ENCODE results near the gene TSPOAP1.
"Not testable (repeated sequence)": the region's sequence is repeated elsewhere in the genome, so short reads cannot be mapped to it uniquely, and the experiment has no call there.

The TSPOAP1 gene

DNA sequence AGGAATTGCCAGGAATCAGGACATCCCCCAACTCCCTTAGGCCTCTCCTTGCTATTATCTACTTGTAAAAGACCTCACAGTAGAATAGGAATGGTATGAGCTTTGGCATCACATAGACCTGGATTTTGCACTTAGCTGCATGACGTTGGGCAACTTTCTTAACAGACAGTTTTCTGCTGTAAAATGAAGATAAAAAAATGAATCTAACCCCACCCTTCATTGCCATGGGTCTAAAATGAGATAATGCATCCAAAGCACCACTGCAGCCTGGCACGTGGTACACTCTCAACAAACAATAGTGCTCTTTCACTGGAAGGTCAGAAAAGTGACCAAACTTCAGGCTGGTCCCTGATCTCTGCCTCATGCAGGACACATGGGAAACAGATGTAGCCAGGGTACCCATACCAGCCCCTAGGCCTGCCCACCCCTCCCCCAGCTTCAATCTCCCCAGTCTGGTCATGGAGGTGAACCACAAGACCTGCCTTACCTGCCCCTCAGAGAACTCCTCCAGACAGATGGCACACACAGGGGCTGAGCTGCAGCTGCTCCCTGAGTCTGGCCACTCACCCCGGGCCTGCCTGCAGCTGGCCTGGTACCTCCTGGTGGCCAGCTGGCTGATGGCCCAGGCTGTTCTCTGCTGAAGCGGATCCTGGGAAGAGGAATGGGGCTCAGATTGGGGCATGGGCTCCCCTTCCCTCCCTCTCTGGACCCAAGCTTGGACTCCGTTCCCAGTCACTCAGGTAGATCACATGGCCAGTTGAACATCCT, 31.9 kb upstream of the TSPOAP1 start:
- DNase-seq (ENCODE audit: low spot score) = no peak

DNA sequence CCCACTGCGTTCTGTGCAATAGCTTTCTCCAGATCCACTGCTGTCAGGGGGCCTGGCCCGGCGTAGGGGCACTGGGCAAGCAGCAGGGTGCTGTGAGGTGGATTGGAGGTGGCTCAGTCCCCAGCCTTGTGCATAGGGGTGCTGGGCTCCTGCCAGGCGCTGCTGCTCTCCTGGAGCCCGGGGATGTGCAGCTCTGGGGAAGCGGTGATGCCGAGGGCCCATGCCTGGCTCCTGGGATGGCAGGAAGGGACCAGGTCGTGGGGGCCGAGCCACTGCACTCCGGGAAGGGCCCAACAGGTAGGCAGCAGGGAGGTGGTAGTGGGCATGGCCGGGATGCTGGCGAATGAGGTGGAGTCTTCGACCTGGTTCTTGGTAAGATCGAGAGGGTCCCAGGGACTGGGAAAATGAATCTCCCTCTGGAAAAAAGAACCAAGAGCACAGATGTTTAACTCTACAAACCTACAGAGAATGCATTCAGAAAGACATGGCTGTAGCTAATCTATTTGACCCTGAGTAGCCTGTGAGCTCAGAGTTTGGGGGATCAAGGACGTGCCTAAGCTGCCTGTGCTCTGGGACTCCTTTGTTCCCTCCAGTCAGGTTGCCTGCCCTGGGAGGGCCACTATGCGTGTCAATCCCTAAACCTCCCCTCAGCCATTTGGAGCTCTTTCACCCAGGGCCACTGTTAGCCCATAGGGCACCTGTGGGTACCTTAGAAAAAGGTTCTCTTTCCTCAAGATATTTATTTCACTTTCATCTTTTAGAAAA, 30.0 kb upstream of the TSPOAP1 start:
- peak; percentile 13 for DNase-seq (ENCODE audit: low spot score)

DNA sequence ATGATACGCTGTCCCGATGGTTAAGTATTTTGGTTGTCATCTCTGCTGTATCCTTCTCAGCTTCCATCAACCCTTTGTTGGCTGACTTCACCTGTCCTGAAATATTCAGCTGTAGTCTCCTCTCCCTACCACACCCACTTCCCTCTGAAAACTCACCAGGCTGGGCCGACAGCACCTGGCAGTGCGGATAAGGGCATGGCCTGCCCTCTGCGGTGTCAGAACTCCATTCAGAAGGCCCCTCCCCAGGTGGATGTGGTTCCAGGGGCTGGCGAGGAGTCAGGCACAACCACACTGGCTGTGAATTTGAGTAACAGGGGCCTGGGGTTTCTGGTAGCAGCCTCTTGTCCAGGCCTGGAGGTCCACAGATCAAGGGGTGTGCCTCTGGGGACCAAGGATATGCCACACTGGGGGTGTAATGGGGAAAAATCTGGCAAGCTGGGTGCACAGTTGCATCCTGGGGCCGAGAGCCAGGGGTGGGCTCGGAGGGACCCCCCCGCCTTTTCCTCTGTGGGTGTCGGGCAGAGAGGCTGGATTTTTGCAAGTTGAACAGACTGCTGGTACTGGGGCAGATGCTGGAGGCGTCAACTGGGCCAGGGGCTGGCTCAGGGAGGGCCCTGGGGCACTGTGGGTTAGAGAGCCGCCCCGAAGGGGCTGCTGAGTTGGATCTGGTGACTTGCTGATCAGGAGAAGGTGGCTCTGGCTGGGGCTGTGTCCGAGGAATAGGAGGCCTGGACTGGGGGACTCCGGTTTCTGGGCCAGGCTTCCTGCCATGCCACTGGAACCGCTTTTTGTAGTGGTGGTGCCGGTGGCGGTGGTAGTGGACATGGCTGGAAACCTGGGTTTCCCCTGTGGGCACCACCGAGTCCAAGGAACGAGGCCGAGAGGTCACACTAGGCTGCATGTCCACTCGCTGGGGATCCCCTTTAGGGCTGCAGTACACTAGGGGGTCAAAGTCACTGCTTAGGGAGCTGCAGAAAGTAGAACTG, 29.0 kb upstream of the TSPOAP1 start:
- DNase-seq (ENCODE audit: low spot score) = no peak

- DNase-seq (ENCODE audit: low spot score) = no peak
These were observed 27.6 kb upstream of the TSPOAP1 start for GRCh38 chr17:58356231-58356630.

DNA sequence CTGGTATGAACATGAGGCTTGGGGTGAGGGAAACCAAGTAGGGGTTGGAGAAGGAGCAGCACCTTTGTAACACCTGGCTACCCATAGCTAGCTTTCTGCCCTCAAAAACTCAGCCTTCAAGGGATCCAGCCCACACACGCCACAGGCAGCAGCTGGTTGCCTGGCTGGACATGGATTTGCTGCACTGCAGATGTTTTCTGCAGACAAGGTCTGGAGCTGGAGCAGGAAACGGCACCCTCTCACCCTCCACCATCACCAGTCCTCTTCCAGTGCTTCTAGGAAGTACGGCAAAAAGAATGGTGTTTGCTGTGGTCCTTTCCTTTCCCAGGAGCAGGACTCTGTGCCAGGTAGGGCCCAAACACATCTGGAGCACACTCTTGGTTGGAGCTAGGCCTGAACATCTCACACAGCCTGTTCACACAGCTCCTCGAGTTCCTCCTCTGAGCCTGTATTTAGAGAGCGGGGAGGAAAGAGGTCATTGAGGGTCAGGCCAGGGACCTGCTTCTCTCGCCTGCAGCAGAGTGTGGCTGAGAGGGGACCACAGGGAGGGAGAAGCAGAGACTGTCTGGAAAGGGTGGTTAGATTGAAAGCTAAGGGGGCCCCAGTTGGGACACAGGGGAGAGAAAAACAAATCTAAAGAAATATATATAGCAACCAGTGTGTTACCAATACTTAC, 26.1 kb upstream of the TSPOAP1 start:
- DNase-seq (ENCODE audit: low spot score) = no peak

DNA sequence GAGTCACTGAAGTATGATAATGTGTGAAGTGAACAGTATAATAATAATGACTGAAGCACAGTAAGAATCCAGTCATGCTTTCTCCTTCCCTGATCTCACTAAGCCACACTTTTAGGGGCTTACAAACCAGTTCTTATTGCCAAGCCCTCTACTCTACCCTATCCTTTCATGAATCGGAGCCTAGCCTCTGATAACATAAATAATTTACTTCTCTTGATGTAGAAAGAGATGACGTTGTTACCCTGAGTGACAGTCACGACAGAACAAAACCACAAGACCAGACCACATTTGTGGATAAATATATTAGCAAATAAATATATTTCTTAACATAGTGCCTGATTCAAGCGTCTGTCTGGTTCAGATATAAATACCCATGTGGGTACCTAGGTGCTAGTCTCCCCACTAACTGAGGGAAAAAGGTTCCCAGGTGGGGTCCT, 24.8 kb upstream of the TSPOAP1 start:
- no peak for DNase-seq (ENCODE audit: low spot score)

DNA sequence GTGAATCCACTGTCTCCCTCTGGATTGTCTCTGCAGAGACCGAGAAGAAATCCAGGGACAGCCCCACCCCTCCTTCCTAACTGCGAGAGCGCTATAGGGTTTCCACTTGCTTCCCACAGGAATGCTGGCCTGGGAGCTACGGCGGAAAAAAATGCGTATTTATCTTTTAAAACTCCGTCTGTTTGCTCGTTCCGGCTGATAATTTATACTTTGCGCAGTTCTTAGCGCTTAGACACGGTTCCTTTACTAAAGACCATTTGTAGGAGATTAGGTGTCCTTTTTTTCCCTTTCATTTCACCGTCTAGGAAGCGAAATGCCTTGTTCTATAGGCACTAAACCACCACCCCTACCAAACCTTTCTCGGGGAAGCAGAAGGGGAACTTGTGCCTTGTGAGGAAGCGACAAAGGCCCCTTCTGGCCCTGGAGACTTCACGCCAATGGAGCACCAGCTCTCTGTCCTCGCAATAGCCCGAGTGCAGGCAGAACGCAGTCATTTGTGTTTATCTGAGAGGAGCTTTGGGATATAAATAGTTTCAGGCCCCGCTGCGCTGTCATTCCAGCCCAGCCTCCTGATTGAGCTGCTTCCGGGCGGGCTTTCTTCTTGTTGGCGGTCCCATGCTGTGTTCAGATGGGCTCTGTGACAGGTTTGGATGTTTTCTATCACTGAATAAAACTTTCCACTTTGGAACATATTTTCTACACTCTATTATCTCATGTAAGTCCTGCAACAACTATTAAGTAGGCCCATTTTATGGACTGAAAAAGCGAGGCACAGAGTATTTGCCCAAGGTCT, 24.2 kb upstream of the TSPOAP1 start:
- DNase-seq (ENCODE audit: low spot score) = peak; percentile 74

DNA sequence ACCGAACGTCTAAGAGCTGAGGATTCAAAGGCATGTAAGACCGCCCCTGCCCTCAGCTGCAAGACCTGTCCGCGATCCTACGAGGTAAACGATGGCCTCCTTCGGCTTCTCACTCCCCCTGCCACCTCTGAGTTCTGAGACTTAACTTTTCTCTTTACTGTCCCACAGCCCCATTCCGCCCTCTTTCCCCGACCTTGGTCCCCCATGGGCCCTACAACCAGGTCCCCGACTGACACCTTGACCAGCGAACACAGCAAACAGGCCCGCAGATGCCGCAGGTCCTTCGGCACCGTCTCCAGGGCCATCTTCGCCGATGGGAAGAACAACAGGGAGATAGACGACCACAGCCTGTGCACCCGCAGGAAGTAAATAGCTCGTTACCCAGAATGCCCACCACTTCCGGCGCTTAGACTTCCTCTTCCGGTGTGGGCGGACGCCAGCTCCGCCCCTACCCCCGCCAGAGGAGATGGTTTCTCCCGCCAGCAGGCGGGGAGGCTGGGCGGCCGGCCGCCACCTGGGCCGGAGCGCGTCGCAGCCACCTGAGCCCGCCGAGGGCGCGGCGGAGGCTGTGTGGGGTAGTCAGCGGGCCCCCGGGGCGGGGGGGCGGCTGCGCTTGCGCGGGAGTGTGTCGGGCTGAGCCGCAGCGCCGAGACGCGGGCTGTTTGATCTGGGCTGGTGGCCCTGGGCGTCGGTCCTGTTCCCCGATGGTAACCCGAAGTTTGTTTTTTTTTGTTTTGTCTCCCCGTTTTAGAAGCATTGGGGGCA, 23.4 kb upstream of the TSPOAP1 start, which contains the start of gene SUPT4H1:
SUPT4H1 (minus strand) TSS at position 371 of the 765 bp plus-strand sequence; CDS start at position 305, 66 bp downstream.
- DNase-seq (ENCODE audit: low spot score) = peak; percentile 97

DNA sequence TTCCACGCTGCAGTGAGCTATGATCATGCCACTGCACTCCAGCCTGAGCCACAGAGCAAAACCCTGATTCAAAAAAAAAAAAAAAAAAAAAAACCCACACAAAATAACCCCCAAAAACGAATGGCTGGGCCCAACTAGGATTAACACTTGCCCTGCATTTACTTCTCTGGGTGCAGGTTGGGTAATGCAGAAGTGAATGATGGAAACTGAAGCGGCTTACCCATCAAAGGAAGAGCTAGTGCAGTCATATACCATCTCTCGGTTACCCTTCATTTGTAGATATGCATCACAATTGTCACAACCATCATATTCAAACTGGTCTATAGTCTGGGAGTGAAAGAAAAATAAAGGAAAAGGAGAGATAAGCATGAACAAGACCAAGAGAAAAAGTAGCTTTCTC, 22.6 kb upstream of the TSPOAP1 start:
- no peak for DNase-seq (ENCODE audit: low spot score)

- DNase-seq (ENCODE audit: low spot score) = no peak
These were observed 19.4 kb upstream of the TSPOAP1 start for GRCh38 chr17:58348038-58348437.

- DNase-seq (ENCODE audit: low spot score) = no peak
These were observed 16.9 kb upstream of the TSPOAP1 start for GRCh38 chr17:58345500-58345899.

DNA sequence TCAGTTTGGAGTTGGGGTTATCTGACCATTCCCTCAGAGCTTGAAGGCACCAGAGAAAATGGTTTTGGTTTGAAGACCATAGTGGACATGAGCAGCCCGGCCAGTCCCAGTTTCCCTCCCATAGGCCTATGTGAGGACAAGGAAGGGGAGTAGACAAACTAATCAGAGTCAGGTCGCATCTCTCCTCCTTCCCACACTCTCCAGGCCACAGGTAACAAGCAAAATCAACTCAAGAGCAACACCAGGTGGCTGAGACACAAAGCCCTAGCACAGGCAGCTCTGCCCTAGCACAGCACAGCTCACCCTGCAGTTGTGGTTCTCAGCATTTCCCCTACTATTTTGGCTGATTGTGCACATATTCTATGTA, 16.2 kb upstream of the TSPOAP1 start:
- DNase-seq (ENCODE audit: low spot score) = no peak

DNA sequence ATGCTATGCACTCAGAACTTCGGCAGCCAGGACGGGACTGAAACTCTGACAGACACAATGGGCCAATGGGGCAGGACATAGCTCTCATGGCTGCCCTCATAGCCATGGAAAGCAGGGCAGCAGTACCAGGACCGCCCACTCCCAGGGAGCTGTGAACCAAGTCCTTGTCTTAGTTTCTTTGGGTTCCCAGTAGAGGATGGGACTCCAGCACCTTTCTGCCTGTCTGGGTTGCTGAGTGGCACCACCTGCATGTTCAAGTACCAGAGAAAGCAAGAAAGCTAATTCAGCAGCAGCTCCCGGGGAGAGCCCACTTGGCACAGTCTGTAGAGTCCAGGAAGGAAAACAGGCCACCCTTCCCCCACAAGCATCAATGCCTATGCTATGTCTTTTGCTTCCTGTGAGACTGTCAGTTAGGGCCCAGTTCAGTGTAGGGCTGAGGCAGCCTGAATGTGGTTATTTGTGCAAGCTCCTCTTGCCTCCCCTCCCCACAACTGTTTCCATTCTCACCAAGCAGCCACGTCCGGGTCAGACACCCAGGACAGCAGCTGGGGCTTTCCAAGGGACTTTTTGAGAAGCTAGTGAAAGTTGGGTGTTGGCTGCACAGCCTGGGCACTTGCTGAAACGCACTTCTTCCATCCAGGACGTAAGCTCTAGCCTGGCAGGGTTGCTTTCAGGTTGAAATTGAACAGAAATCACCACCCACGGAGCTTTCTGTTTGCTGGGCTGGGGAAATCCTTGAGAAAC, 15.6 kb upstream of the TSPOAP1 start:
- DNase-seq (ENCODE audit: low spot score) = no peak

- DNase-seq (ENCODE audit: low spot score) = no peak
These were observed 14.5 kb upstream of the TSPOAP1 start for GRCh38 chr17:58343131-58343530.

DNA sequence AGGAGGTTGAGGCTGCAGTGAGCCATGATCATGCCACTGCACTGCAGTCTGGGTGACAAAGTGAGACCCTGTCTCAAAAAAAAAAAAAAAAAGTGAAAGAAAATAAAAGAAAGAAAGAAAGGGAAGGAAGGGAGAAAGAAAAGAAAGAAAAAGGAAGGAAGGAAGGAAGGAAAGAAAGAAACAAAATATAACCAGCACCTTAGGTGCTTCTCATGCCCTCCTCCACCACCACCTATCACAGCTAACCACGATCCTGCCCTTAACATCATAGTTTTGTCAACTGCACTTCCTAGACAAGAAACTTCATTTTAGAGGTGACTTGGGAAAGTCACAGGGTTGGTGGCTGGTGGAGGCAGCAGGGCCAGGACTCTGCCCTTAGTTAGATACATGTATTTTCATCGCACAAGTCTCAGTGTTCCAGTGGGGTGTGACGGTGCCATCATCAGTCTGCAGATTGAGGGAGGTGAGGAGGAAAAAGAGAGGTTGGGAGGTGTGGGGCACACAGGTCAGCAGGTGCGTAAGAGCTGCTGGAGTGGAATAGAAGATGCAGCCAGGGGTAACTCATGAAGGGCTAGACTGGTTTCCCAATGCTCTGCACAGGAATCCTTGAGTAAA, 13.4 kb upstream of the TSPOAP1 start:
- no peak for DNase-seq (ENCODE audit: low spot score)

DNA sequence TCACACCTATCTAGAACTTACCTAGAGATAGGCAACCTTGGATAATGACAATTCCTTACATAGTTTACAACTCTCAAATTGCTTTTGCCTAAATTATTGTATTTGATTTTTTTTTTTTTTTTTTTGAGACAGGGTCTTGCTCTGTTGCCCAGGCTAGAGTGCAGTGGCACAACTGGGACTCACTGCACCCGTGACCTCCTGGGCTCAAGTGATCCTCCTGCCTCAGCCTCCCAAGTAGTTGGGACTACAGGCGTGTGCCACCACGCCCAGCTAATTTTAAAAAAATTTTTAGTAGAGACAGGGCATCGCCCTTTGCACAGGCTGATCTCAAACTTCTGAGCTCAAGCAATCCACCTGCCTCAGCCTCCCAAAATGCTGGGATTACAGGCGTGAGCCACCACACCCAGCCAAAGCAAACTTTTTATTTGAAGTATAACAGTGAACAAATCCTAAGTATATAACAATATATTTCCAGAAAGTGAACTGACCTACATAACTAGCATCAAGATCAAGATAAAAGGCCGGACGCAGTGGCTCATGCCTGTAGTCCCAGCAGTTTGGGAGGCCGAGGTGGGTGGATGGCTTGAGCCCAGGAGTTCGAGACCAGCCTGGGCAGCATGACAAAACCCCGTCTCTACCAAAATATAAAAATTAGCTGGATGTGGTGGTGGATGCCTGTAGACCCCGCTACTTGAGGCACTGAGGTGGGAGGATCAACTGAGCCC, 12.7 kb upstream of the TSPOAP1 start:
- DNase-seq (ENCODE audit: low spot score) = not testable (repeated sequence)

DNA sequence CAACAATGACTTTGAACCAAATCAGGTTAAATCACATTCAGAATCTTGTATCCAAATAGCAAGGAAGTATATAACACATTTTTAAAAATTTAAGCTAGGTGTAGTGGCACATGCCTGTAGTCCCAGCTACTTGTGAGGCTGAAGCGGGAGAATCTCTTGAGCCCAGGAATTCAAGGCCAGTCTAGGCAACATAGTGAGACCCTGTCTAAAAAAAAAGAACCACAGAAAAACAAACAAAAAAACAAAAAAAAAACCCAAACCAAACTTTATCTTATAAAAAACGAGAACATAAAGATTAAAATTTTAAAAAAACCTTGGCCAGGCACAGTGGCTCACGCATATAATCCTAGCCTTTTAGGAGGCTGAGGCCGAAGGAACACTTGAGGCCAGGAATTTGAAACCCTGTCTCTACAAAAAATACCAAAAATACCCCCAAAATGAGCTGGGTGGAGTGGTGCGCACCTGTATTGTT, 11.8 kb upstream of the TSPOAP1 start:
- no peak for DNase-seq (ENCODE audit: low spot score)

Data from AG08396 (cell line).